HUES64 (cell line): ENCODE data around the gene SP7.
"Not testable (repeated sequence)": the region's sequence is repeated elsewhere in the genome, so short reads cannot be mapped to it uniquely, and the experiment has no call there.

Source experiments
- H3K27ac ChIP-seq: 2 replicates; pipeline ENCODE4 v1.7.0; 2013; ENCODE audit warnings: low read depth, low read length, inconsistent platforms
- H3K27me3 ChIP-seq: 2 replicates; pipeline ENCODE4 v1.6.1; 2013; ENCODE audit warnings: mild to moderate bottlenecking, low read length; ENCODE audit not compliant: insufficient read depth
- H3K36me3 ChIP-seq: 2 replicates; pipeline ENCODE4 v1.6.1; 2013; ENCODE audit warnings: mild to moderate bottlenecking, low read length; ENCODE audit not compliant: insufficient read depth
- H3K4me1 ChIP-seq: 2 replicates; pipeline ENCODE4 v1.6.1; 2013; ENCODE audit warnings: mild to moderate bottlenecking, low read length, moderate library complexity; ENCODE audit not compliant: insufficient read depth
- H3K4me3 ChIP-seq: 2 replicates; pipeline ENCODE4 v1.5.1; 2013; ENCODE audit warnings: mild to moderate bottlenecking, low read length, moderate library complexity
- H3K9ac ChIP-seq: 2 replicates; pipeline ENCODE4 v1.6.1; 2013; ENCODE audit warnings: mild to moderate bottlenecking, low read depth, low read length
- H3K9me3 ChIP-seq: 2 replicates; pipeline ENCODE4 v1.6.1; 2013; ENCODE audit warnings: low read depth, low read length; ENCODE audit not compliant: insufficient read depth
- WGBS: fragments of 150-250, 120-280 bp; methylation state at CpG from one replicate; pipeline ENCODE4 v1.1.7; 2013; ENCODE audit warnings: missing lambda C conversion rate; 5-methylcytosine and 5-hydroxymethylcytosine counted together

SP7 gene

DNA sequence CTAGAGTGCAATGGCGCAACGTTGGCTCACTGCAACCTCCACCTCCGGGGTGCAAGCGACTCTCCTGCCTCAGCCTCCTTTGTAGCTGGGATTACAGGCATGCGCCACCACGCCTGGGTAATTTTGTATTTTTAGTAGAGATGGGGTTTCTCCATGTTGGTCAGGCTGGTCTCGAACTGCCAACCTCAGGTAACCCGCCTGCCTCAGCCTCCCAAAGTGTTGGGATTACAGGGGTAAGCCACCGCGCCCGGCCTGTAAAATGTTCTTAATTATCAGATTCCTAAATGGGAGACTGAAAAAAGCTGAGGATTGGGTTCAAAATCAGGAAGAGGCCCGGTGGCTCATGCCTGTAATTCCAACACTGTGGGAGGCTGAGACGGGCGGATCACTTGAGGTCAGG, 38.1 kb upstream of the SP7 start:
- H3K9ac ChIP-seq, H3K36me3 ChIP-seq, H3K9me3 ChIP-seq, H3K27me3 ChIP-seq, H3K4me3 ChIP-seq, H3K27ac ChIP-seq: not testable (repeated sequence)
- peaks cover 24% of the 10 kb centered on the region for H3K4me1 ChIP-seq
- WGBS, result 87% methylated on average over 14 of the region's 14 CpGs

DNA sequence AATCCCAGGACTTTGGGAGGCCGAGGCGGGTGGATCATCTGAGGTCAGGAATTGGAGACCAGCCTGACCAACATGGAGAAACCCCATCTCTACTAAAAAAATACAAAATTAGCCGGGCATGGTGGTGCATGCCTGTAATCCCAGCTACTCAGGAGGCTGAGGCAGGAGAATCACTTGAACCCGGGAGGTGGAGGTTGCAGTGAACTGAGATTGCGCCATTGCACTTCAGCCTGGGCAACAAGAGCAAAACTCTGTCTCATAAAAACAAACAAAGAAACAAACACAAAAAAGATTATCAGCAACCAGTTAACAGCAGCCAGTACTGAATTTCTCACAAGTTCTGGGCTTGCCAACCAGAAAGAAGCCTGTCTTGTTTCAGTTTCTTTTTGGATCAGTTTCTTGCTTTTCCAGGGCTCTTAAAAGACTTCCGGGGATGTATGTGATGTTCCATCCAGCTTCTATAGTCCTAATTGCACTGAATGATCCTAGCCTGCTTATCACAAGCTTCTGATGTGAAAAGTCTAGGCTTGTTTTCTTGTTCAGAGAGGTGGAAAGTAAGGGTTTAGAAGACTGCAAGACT, 37.5 kb upstream of the SP7 start:
- not testable (repeated sequence) for H3K4me3 ChIP-seq, H3K9me3 ChIP-seq, H3K36me3 ChIP-seq, H3K27me3 ChIP-seq, H3K27ac ChIP-seq, H3K9ac ChIP-seq
- WGBS, result 93% methylated on average over 6 of the region's 6 CpGs
- H3K4me1 ChIP-seq, result peaks cover 18% of the 10 kb centered on the region

DNA sequence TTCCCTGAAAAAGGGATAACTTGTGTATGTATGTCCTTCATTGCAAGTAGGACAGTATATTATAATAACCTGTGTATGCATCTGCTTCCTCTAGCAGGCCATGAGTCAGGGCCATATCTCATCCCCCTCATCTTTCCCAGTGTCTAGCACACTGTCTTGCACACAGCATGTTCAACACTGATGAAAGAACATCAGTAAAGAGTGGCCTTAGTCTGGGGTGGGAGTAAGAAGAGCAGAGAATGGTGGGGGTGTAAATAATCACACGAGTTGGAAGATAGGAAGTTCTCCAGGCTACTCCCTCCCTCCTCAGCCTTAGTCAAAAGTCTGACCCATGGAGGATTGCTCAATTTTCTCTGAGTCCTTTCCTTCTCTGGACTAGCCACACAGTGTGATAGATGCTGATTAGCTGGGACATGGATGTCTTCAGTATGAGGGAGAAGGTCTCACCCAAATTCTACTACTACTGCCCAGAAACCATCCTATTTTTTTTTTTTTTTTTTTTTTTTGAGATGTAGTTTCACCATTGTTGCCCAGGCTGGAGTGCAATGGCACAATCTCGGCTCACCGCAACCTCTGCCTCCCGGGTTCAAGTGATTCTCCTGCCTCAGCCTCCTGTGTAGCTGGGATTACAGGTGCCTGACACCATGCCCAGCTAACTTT, 29.2 kb upstream of the SP7 start:
- no peak overlapping the region for H3K9ac ChIP-seq
- no peak overlapping the region for H3K27ac ChIP-seq
- WGBS, result 98% methylated on average over 4 of the region's 4 CpGs
- no peaks in the 10 kb centered on the region for H3K9me3 ChIP-seq
- no peaks in the 10 kb centered on the region for H3K36me3 ChIP-seq
- H3K4me3 ChIP-seq, result no peak overlapping the region
- H3K27me3 ChIP-seq, result no peaks in the 10 kb centered on the region
- H3K4me1 ChIP-seq, result peaks cover 3% of the 10 kb centered on the region; the same call in 1 of the 2 replicates

DNA sequence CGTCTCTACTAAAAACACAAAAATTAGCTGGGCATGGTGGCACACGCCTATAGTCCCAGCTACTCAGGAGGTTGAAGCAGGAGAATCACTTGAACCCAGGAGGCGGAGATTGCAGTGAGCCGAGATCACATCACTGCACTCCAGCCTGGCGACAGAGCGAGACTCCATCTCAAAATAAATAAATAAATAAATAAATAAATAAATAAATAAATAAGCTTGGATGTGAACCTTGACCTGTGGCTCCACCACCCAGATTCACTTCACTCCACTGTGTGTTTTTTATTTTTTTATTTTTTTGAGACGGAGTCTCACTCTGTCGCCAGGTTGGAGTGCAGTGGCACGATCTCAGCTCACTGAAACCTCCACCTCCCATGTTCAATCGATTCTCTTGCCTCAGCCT, 25.5 kb upstream of the SP7 start:
- H3K27ac ChIP-seq, H3K27me3 ChIP-seq, H3K4me1 ChIP-seq, H3K9me3 ChIP-seq, H3K9ac ChIP-seq, H3K36me3 ChIP-seq, H3K4me3 ChIP-seq: not testable (repeated sequence)
- WGBS, result 95% methylated on average over 7 of the region's 10 CpGs

DNA sequence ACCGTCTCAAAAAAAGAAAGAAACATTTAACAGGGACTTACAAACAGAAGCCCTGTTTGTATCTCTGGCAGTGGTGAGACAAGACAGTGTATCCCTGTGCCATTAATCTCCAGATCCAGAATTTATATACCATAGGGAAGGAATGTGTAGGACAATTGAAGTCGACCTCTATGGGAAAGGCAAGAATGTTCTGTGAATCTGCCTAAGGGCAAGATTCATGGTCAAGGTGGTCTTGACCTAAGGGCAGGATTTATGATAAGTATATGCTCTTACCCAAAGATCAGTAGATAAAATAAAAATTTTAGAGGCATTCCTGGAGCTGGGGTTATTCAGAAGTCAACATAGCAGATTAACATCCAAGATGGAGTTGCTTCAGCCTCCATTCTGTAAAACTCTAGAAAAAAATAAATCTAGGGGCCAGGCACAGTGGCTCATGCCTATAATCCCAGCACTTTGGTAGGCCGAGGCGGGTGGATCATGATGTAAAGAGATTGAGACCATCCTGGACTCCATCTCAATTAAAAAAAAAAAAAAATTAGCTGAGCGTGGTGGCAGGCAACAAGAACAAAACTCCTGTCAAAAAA, 22.8 kb upstream of the SP7 start:
- 91% methylated on average over 4 of the region's 5 CpGs for WGBS
- Histone ChIP-seq H3K9ac (no peak overlapping the region), H3K4me3 (no peak overlapping the region), H3K27me3 (no peaks in the 10 kb centered on the region), H3K36me3 (no peaks in the 10 kb centered on the region), H3K27ac (no peak overlapping the region), H3K9me3 (no peaks in the 10 kb centered on the region), H3K4me1 (no peaks in the 10 kb centered on the region)

DNA sequence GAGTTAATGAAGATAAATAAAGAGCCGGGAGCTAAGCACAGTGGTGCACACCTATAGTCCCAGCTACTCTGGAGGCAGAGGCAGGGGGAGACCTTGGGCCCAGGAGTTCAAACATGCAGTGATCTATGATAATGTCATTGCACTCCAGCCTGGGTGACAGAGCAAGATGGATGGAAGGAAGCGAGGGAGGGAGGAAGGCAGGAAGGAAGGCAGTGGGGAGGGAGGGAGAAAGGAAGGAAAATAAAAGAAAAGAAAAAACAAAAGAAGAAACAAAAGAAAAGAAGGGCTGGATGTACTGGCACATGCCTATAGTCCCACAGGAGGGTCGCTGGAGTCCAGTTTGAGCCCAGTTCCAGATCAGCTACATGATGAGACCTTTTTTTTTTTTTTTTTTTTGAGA, 19.0 kb upstream of the SP7 start:
- 89% methylated on average over 3 of the region's 3 CpGs for WGBS
- H3K36me3 ChIP-seq, result no peaks in the 10 kb centered on the region

DNA sequence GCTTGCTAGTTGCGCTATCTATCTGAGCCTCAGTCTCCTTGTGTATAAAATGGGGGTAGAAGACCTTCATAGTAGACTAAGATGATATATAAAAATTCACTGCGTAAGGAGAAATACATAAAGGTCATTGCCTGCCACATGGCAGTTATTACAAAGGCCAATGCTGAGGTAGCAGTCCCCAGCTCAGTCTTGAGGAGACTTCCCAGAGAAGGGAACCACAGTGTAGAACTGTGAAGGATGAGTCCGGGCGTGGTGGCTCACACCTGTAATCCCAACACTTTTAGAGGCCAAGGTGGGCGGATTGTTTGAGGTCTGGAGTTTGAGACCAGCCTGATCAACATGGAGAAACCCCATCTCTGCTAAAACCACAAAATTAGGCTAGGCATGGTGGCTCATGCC, 17.1 kb upstream of the SP7 start:
- Histone ChIP-seq H3K27me3 (no peaks in the 10 kb centered on the region), H3K9ac (no peak overlapping the region), H3K27ac (no peak overlapping the region), H3K4me3 (no peak overlapping the region), H3K4me1 (no peaks in the 10 kb centered on the region), H3K36me3 (no peaks in the 10 kb centered on the region), H3K9me3 (no peaks in the 10 kb centered on the region)
- WGBS, result 96% methylated on average over 5 of the region's 5 CpGs

More for the DNA sequence above, 19.0 kb upstream of the SP7 start:
- Histone ChIP-seq H3K4me3 (no peak overlapping the region), H3K27ac (no peak overlapping the region), H3K9me3 (no peaks in the 10 kb centered on the region), H3K27me3 (no peaks in the 10 kb centered on the region), H3K9ac (no peak overlapping the region), H3K4me1 (no peaks in the 10 kb centered on the region)

DNA sequence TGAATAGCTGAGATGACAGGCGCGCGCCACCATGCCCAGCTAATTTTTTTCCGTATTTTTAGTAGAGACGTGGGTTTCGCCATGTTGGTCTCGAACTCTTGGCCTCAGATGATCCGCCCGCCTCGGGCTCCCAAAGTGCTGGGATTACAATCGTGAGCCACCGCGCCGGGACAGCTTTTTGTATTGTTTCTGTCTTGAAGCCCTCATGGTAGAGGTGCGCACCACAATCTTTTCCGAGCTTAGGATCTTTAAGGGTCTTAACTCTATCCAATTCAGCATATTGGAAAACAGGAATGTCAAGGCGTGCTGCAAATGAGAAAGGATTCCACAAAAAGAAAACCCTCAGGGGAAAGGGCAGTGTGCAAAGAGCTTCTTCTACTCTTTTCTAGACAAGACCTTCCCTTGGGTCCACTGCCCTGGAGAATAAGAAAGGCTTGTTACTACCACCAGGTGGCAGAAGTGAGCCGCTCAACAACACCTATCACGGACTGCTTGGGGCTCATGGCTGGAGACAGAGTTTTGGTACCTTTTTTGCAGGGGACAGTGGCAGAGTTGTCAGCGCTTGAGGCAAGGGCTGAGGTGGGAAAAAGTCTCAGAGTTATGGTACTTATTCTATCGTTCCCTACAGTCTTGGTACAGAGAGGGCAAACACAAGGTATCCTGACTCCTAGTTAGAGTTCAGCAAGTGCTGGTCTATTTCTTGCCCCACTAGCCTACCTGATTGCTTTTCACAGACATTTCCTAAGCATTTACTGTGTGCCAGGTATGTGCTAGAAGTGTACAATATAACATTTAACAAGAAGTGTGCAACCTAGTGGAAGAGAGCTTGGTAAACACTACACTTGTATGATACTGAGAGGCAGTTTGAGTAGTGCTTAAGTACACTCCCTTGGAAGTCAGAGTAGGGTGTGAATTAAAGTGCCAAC, 16.4 kb upstream of the SP7 start:
- Histone ChIP-seq H3K4me3 (no peak overlapping the region), H3K9me3 (no peaks in the 10 kb centered on the region), H3K4me1 (no peaks in the 10 kb centered on the region), H3K36me3 (no peaks in the 10 kb centered on the region), H3K27ac (no peak overlapping the region), H3K9ac (no peak overlapping the region), H3K27me3 (no peaks in the 10 kb centered on the region)
- WGBS, result 72% methylated on average over 21 of the region's 21 CpGs

DNA sequence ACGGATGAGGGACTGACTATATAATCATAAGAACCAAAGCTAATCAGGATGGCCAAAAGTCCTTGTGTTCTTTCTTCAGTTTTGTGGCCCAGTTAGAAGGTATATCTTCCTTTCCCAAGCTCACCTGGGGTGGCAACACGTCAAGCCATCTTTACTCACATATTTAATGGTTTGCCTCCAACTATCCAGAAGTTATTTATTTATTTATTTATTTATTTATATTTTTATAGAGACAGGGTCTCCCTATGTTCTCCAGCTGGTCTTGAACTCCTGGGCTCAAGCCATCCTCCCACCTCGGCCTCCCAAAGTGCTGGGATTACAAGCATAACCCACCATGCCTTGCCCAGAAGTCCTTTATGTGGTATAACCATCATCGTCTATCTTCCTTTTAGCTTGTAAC, 11.8 kb upstream of the SP7 start:
- peaks cover 21% of the 10 kb centered on the region for H3K27me3 ChIP-seq
- H3K36me3 ChIP-seq, result no peaks in the 10 kb centered on the region
- H3K9ac ChIP-seq, result no peak overlapping the region
- H3K4me3 ChIP-seq, result no peak overlapping the region
- H3K9me3 ChIP-seq, result no peaks in the 10 kb centered on the region
- H3K27ac ChIP-seq, result no peak overlapping the region
- peaks cover 12% of the 10 kb centered on the region for H3K4me1 ChIP-seq
- 93% methylated on average over 4 of the region's 4 CpGs for WGBS

DNA sequence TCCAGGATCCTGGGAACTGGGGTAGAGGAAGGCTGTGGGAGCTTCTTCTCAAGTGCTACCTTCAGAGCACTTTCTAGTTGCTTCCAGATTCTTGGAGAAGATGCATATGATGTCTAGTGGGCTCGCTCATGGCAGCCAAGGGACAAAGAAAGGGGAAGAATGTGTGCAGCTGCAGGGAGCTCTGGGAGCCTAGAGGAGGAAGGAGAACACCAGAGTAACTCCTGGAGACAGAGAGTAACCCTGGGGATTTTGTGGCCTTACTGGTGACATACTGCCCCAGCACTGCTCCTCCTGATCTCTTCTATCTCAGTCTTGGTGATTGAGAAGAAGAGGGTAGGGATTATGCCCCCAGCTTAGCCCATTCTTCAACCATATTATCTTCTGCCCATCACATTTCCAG, 10.3 kb upstream of the SP7 start:
- Histone ChIP-seq H3K4me1 (peaks cover 12% of the 10 kb centered on the region), H3K4me3 (no peak overlapping the region), H3K27ac (no peak overlapping the region), H3K27me3 (peaks cover 21% of the 10 kb centered on the region), H3K9ac (no peak overlapping the region), H3K36me3 (no peaks in the 10 kb centered on the region), H3K9me3 (no peaks in the 10 kb centered on the region)
- 89% methylated on average over 1 of the region's 1 CpG for WGBS
